Stimulated activated CD4-positive, alpha-beta T cell treated with anti-CD3 and anti-CD28 coated beads, Interleukin-12 subunit alpha, Interleukin-12 subunit beta, amount 100 ng/mL, for 48 hours (primary cell): Measurements from ENCODE around the gene DPM1.
"Not testable (repeated sequence)": the region's sequence is repeated elsewhere in the genome, so short reads cannot be mapped to it uniquely, and the experiment has no call there.

Experiments
- DNase-seq, 3 donors: peaks; one replicate each; pipeline ENCODE4 v3.0.0-alpha.2; 2020; ENCODE audit warnings: low read depth in 2 of 3, low spot score in 1 of 3

DPM1 gene

DNA sequence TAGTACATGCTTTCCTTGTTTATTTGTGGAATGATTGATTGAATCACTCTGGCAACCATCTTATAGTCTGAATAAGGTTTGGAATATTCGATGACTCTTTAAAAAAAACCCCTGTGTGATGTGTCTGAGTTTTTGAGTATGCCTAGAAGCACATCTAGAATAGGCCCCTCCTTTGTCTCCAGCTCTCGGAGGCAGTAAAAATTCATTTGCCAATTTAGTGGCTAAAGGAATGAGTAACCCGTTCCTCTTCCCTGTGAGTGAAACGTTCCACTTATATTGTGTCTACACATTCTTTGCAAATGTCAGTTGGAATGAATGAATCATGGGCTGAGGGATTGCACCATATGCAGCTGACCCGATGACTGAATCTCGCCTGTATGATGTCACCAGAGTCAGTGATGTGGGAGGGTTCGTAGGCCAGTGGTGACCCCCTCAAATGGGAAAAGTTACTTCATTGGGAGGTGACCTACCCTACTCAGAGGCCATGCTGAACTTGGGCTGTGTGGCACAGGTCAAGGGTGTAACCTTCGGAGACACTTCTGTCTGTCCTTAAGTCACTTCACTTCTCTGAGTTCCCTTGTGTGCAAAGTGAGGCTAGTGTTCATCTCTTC, 21.8 kb upstream of the DPM1 start:
- peak in 2 of 3 donors; percentile 19 to 51 for DNase-seq

DNA sequence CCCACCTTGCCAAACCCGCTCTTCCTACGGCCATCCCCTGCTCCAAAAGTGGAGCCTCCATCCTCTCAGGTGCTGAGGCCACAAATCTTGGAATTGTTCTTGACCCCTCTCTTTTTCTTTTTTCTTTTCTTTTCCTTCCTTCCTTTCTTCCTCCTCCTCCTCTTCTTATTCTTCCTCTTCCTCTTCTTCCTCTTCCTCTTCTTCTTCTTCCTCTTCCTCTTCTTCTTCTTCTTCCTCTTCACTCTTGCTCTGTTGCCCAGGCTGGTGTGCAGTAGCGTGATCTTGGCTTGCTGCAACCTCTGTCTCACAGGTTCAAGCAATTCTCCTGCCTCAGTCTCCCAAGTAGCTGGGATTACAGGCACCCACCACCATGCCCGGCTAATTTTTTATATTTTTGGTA, 20.2 kb upstream of the DPM1 start:
- not testable (repeated sequence) for DNase-seq

DNA sequence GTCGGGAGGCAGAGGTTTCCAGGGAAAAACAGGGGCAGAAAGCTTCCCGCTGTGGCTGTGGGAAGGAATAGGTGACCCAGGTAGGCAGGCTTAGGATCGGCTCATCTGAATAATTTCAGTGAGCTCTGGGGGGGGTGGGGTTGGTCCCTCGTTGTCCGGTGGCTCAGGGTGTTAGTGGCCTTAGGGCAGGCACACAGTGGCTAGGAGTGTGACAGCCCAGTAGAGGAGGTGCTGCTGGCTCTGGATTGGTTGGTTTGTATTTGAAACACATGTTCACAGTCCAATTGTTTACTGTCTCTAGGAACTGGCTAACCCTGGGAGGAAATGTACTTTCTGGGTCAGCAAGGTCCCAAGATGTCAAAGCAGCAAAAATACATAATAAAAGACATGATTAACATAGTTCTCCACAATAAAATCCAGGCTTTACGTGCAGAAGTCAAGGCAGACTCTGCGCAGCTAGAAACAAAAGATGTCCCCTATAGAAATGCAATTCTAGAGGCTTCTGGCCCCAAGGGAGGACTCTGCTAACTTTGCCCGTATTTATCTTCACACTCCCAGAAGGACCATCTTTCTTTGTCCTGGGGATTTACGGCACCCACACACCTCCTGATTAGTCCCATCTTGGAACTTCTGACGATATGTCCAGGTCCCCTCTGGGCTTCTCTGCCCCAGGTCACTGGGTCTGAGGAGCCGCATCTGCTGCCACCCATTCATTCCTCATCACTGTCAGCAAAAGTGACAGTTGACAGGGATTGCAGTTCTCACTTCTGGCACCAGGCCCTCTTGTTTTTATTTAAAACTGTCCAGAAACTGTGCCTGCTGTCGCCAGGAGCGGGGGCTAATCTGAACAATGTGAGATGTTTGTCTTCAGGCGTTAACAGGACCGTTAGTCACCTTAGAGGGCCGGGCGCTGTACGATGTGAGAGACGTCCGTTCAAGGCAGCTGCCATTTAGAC, 19.0 kb upstream of the DPM1 start:
- DNase-seq, result no peak

GRCh38 chr20:50975701-50976330, 17.5 kb upstream of the DPM1 start:
- no peak for DNase-seq

- DNase-seq, result no peak
Observed at GRCh38 chr20:50969912-50970311, 11.6 kb upstream of the DPM1 start.

GRCh38 chr20:50969435-50969834, 11.1 kb upstream of the DPM1 start:
- DNase-seq, result no peak

GRCh38 chr20:50968289-50968688, 10.0 kb upstream of the DPM1 start:
- DNase-seq, result no peak

GRCh38 chr20:50967586-50967985, 9.3 kb upstream of the DPM1 start:
- DNase-seq, result no peak

- DNase-seq, result no peak
Observed at GRCh38 chr20:50959543-50960126, 1.3 kb upstream of the DPM1 start.

DNA sequence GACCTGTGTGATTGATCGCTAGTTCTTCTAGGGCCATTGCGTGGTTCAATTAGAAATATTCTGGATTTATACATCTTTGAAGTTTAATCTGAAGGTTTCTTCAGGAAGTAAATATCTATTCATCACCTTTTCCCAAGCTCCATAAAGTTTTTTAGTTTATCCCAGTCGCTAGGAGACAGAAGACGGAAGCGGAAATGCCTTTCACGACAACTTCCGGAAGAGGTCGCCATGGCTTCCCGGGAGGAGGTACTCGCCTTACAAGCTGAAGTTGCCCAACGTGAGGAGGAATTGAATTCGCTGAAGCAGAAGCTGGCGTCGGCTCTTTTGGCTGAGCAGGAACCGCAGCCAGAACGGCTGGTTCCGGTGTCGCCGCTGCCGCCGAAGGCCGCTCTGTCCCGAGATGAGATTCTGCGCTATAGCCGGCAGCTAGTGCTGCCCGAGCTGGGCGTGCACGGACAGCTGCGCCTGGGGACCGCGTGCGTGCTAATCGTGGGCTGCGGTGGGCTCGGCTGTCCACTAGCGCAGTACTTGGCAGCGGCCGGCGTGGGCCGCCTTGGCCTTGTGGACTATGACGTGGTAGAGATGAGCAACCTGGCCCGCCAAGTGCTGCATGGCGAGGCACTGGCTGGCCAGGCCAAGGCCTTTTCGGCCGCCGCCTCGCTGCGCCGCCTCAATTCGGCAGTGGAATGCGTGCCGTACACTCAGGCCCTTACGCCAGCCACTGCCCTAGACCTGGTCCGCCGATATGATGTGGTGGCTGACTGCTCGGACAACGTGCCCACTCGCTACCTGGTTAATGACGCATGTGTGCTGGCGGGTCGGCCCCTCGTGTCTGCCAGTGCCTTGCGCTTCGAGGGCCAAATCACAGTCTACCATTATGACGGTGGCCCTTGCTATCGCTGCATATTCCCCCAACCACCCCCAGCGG, 547 bp upstream of the DPM1 start, which contains the start of gene MOCS3:
TSS of gene MOCS3 (plus strand) at position 204 of the 928 bp plus-strand sequence. CDS start at position 229, 25 bp downstream.
- peak in 2 of 3 donors; percentile 66 to 76 for DNase-seq

- no peak for DNase-seq
Observed at GRCh38 chr20:50957276-50957675, 1.1 kb downstream of the DPM1 start.

DNA sequence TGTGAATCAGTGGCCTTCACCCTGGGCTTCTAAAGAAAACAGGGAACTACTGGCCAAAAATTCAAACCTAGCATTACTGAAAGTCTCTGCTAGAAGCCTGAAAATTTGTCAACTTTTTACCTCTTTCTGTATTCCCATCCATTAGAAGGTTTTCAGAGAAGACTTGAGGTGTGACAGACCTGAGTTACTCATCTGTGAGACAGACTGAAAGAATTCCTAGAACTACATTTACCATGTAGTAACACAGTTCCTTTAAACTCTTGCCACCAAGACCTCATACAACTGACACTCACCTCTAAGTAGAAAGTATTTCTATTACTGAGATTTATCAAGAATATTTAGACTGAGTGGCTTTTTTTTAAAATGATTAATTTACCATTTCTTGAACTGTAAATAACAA, 4.5 kb downstream of the DPM1 start:
- DNase-seq, result no peak

DNA sequence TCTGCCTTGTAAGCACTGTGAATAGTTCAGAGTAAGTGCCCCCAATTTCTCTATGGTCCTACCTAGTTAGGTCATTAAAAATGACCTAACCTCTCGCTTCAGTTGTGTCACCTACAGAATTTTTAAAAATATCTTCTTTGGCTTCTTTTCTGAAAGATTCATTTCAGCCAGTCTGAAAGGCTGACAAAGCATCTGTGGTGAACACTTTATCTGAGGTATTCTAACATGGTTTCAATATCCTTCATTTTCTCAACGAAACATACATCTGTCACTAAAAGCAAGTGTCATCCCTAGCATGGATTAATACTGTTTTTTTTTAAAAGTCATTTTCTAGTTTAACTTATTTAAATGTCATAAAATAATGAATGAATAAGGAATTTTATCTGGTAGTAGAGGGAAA, 5.1 kb downstream of the DPM1 start:
- no peak for DNase-seq

GRCh38 chr20:50948132-50948785, 10.1 kb downstream of the DPM1 start:
- DNase-seq, result no peak

- no peak for DNase-seq
Observed at GRCh38 chr20:50943069-50943468, 15.3 kb downstream of the DPM1 start.

GRCh38 chr20:50933589-50933988, 24.7 kb downstream of the DPM1 start:
- DNase-seq, result no peak

- DNase-seq, result no peak
Observed at GRCh38 chr20:50932691-50933280, 25.5 kb downstream of the DPM1 start.

- no peak for DNase-seq
Observed at GRCh38 chr20:50932016-50932485, 26.3 kb downstream of the DPM1 start.

DNA sequence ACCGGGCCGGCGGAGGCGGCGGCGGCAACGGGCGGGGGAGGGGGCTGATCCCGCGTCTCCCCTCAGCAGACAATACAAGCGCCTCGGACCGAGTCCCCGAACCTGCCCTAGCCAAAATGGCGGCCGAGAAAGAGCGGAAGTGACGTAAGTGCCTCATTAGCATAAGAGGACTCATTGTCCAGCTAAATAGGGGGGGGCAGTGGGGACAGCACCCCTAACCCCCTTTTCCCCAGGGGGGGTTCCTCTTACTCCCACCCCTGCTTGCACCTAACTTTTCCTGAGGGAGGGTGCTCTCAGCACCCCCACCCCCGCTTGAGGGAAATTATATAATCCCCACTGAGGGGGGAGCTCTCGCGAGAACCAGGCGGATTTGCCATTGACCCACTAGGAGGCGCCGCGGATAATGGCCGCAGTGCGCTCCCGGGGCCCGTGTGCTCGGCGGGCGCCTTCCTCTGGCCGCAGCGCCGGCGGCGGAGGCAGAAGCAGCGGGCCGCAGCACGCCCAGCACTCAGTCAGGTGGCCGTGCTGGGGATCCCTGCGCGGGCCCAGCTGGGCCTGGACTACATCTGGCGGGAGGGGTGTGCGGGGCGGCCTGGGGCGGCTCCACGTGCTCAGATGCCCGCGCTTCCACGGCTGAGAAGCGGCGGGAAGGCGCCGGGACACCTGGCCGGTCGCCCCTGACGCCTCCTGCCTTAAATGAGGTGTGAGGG, 26.9 kb downstream of the DPM1 start, which contains the start of gene ADNP:
TSS of gene ADNP (minus strand) at position 132 of the 710 bp plus-strand sequence. CDS start 27,441 bp downstream, outside the sequence.
- DNase-seq, result peak; percentile 77 to 85 (median 81)
